Gastrocnemius medialis (tissue), 4 donors: Measurements from ENCODE around the gene HEXIM2. TPM values are rescaled to one million over a fixed set of nuclear protein-coding genes. Genes with fewer than 3 reads are reported as not detected.

Experiments used
- ATAC-seq, 2 donors: fragments of 150-250 bp; one replicate each; pipeline ENCODE4 v1.9.1; 2016
- DNase-seq, 2 donors: peaks; one replicate each; pipeline ENCODE4 v3.0.0-alpha.2; 2019
- H3K27ac ChIP-seq, 4 donors: fragments of 200-600 bp; sonication (generic); 1 replicate in 1 of 4; 2 replicates in 3 of 4; pipeline ENCODE4 v1.5.1; 2016 to 2018; ENCODE audit warnings: mild to moderate bottlenecking in 2 of 4, moderate library complexity in 1 of 4
- H3K27me3 ChIP-seq, 3 donors: fragments of 200-600 bp; sonication (generic) in 2 of 3; 1 replicate in 1 of 3; 2 replicates in 2 of 3; pipeline versions ENCODE4 v1.5.1 to v1.6.0; 2016 to 2019; ENCODE audit warnings: mild to moderate bottlenecking in 1 of 3, moderate library complexity in 1 of 3
- H3K36me3 ChIP-seq, 2 donors: fragments of 200-600 bp; sonication (generic) in 1 of 2; one replicate each; pipeline ENCODE4 v1.5.1; 2017 to 2018
- H3K4me1 ChIP-seq, 2 donors: fragments of 200-600 bp; sonication (generic) in 1 of 2; one replicate each; pipeline ENCODE4 v1.5.1; 2016 to 2017; ENCODE audit warnings: mild to moderate bottlenecking in 2 of 2
- H3K4me3 ChIP-seq, 4 donors: fragments of 200-600 bp; sonication (generic) in 3 of 4; 1 replicate in 1 of 4; 2 replicates in 3 of 4; pipeline ENCODE4 v1.5.1; 2016 to 2019; ENCODE audit warnings: mild to moderate bottlenecking in 2 of 4
- H3K9me3 ChIP-seq, 3 donors: fragments of 200-600 bp; sonication (generic) in 2 of 3; 1 replicate in 1 of 3; 2 replicates in 2 of 3; pipeline ENCODE4 v1.5.1; 2016 to 2019
- POLR2A ChIP-seq, 2 donors: fragments of 450-650 bp; IDR thresholded peaks; one replicate each; pipeline ENCODE4 v1.6.1; 2017; ENCODE audit warnings: antibody characterized with exemption in 2 of 2, mild to moderate bottlenecking in 2 of 2, moderate library complexity in 2 of 2
- in situ Hi-C, 4 donors: fragments of 200-750 bp; cut with MboI; loops; one replicate each; pipeline versions ENCODE4 v1.15.0 to v1.8.0; 2017; ENCODE audit warnings: low sequenced_read_pairs in 4 of 4
- intact Hi-C: fragments of 100-400 bp; cut with DNase I; formaldehyde crosslinking; loops from one replicate; pipeline ENCODE4 v1.15.1; 2023; ENCODE audit warnings: low total_unique reads
- total RNA-seq, 4 donors: library from RNA; depleted of rRNA; stranded (reverse); fragments of >200 nt; gene quantifications; one replicate each; pipeline versions ENCODE4 v1.1.0 to v1.2.3, GENCODE V29; 2016
- TF ChIP-seq, protein P1 (sequence below), 5 experiments: fragments of 450-650 bp in 3 of 5; fragments of 200-600 bp in 2 of 5; sonication (generic) in 2 of 5; IDR thresholded peaks in 4 of 5; conservative IDR thresholded peaks in 1 of 5; 1 replicate in 4 of 5; 2 replicates in 1 of 5; pipeline ENCODE4 v1.5.1; 2016 to 2019; ENCODE audit warnings: antibody characterized with exemption in 5 of 5, mild to moderate bottlenecking in 3 of 5, moderate library complexity in 3 of 5

HEXIM2 gene
- total RNA-seq, 4 donors from 2014 or later: 31.4 to 70.8 (median 64.9) TPM

DNA sequence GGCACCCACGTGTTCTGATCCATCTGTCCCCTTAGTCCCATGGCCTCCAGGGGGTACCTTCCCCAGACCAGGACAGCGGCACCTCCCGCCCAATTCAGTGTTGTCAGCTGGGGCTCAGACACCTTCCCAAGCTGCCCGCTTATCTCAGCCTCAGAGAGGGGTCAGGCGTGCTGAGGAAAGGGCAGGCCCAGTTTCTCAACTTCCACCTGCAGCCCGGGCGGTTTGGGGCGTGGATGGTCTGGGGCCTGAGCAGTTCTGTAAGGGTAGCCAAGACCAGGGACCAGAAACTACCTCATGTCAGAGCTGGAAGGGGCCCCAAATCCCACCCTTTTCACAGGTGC is 34.5 kb upstream of the HEXIM2 start:
- no peaks in the 10 kb centered on the region for H3K9me3 ChIP-seq
- in situ Hi-C loops: loop anchor here in 1 of 4 donors (25.0 kb wide), 1 partner anchor 215 kb away; the partner anchor contains the start of gene GFAP
- TF ChIP-seq, protein P1, sequence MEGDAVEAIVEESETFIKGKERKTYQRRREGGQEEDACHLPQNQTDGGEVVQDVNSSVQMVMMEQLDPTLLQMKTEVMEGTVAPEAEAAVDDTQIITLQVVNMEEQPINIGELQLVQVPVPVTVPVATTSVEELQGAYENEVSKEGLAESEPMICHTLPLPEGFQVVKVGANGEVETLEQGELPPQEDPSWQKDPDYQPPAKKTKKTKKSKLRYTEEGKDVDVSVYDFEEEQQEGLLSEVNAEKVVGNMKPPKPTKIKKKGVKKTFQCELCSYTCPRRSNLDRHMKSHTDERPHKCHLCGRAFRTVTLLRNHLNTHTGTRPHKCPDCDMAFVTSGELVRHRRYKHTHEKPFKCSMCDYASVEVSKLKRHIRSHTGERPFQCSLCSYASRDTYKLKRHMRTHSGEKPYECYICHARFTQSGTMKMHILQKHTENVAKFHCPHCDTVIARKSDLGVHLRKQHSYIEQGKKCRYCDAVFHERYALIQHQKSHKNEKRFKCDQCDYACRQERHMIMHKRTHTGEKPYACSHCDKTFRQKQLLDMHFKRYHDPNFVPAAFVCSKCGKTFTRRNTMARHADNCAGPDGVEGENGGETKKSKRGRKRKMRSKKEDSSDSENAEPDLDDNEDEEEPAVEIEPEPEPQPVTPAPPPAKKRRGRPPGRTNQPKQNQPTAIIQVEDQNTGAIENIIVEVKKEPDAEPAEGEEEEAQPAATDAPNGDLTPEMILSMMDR (IDR thresholded peaks at IDR 0.05 in 4 of 5, conservative IDR thresholded peaks at IDR 0.05 in 1 of 5): no peak
- TF ChIP-seq POLR2A (IDR thresholded peaks at IDR 0.05): no peak
- H3K27me3 ChIP-seq: no peaks in the 10 kb centered on the region
- DNase-seq: no peak
- peaks cover 77 to 82% of the 10 kb centered on the region in 2 donors for H3K4me1 ChIP-seq
- H3K4me3 ChIP-seq: no peak overlapping the region
- no peaks in the 10 kb centered on the region for H3K36me3 ChIP-seq
- H3K27ac ChIP-seq: peak overlapping the region; percentile 93 to 100 (median 97)
- no peak for ATAC-seq
- intact Hi-C loops: no loop called here

DNA sequence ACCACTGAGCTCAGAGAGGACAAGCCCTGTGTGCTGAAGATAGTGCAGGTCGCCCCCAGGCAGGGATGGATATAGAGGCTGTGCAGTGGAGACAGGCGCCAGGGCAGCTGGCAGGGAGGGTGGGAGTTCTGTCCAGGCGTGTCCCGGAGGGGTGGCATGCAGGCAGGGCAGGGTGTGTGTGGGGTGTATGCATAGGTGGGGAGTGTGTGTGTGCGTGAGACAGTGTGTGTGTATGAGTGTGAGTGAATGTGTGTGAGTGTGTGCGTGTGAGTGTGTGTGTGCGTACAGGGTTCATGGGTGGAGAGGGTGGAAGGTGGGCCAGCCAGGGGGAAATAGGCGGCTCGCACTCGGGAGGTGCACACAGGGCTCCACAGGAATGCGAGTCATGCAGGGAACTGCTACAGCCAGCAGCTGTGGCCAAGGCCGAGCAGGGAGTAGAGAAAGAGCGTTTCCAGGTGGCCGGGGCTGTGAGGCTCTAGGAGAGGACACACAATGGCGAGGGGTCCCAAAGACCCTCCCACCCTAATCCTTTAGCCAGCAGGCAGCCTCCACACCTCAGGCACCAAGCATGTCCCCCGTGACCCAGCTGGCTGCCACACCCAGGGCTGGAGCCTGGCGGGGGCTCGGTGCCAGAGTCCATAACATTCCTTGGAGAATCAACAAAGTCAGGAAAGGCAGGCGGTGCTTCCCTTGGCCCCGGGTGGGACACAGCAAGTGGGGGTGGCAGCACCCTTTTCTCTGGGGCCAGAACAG is 34.0 kb upstream of the HEXIM2 start:
- Histone ChIP-seq H3K4me3 (no peak overlapping the region), H3K27ac (peak overlapping the region; percentile 93 to 100 (median 97)), H3K36me3 (no peaks in the 10 kb centered on the region), H3K4me1 (peaks cover 74 to 80% of the 10 kb centered on the region in 2 donors), H3K27me3 (no peaks in the 10 kb centered on the region), H3K9me3 (no peaks in the 10 kb centered on the region)
- ATAC-seq: peak in 1 of 2 donors; percentile 5
- in situ Hi-C loops (loop anchor here in 1 of 4 donors (25.0 kb wide), 1 partner anchor 215 kb away; the partner anchor contains the start of gene GFAP), intact Hi-C loops (loop anchor here (2.0 kb wide), 1 partner anchor 17 kb away; no protein-coding TSS in a partner anchor)
- DNase-seq: peak in 1 of 2 donors; percentile 68
- TF ChIP-seq, protein P1 (IDR thresholded peaks at IDR 0.05 in 4 of 5, conservative IDR thresholded peaks at IDR 0.05 in 1 of 5): no peak
- TF ChIP-seq POLR2A (IDR thresholded peaks at IDR 0.05): no peak

DNA sequence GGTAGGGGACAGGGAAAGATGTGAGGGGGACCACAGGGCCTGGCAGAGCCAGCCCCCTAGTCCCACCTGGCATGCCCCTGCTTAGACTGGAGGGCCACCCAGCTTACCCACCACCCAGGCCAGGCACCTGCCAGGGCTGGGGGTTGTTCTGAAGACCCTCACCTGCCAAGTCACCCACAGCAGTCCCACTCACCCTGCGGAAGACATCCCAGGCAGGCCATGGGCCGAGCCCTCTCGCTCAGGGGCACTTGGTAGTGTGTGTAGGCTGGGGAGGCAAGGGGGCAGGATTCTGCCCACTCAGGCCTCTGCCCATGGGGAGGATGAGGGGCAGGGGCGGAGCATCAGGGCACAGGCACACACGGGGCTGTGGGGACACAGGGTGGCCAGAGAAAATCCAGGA is 33.3 kb upstream of the HEXIM2 start:
- in situ Hi-C loops (loop anchor here in 1 of 4 donors (25.0 kb wide), 1 partner anchor 216 kb away; the partner anchor contains the start of gene GFAP), intact Hi-C loops (loop anchor here (2.0 kb wide), 1 partner anchor 18 kb away; no protein-coding TSS in a partner anchor)
- H3K4me3 ChIP-seq: no peak overlapping the region

DNA sequence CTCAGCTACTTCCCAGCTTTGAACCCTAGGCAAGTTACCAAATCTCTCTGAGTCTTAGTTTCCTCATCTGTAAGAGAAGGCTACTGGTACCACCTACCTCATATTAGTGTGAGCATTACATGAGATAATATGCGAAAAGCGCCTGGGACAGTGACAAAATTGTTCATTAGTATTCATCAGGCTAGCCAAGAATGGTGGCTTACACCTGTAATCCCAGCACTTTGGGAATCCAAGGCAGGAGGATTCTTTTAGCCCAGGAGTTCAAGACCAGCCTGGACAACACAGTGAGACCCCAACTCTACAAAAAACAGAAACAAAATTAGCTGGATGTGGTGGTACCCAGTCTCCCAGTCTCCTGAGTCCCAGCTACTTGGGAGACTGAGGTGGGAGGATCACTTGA is 32.7 kb upstream of the HEXIM2 start:
- in situ Hi-C loops (loop anchor here in 1 of 4 donors (25.0 kb wide), 1 partner anchor 217 kb away; the partner anchor contains the start of gene GFAP), intact Hi-C loops (loop anchor here (2.0 kb wide), 1 partner anchor 18 kb away; no protein-coding TSS in a partner anchor)
- Histone ChIP-seq H3K4me3 (no peak overlapping the region), H3K4me1 (peaks cover 66 to 76% of the 10 kb centered on the region in 2 donors), H3K27me3 (no peaks in the 10 kb centered on the region), H3K9me3 (no peaks in the 10 kb centered on the region), H3K36me3 (no peaks in the 10 kb centered on the region), H3K27ac (peak overlapping the region; percentile 93 to 100 (median 97))
- TF ChIP-seq, protein P1 (IDR thresholded peaks at IDR 0.05 in 4 of 5, conservative IDR thresholded peaks at IDR 0.05 in 1 of 5): no peak
- TF ChIP-seq POLR2A (IDR thresholded peaks at IDR 0.05): no peak
- no peak for DNase-seq
- no peak for ATAC-seq

More for the DNA sequence above, 33.3 kb upstream of the HEXIM2 start:
- DNase-seq (no peak), ATAC-seq (no peak)
- Histone ChIP-seq H3K4me1 (peaks cover 72 to 82% of the 10 kb centered on the region in 2 donors), H3K36me3 (no peaks in the 10 kb centered on the region), H3K27ac (peak overlapping the region; percentile 93 to 100 (median 97)), H3K9me3 (no peaks in the 10 kb centered on the region), H3K27me3 (no peaks in the 10 kb centered on the region)
- TF ChIP-seq, protein P1 (IDR thresholded peaks at IDR 0.05 in 4 of 5, conservative IDR thresholded peaks at IDR 0.05 in 1 of 5): no peak
- TF ChIP-seq POLR2A (IDR thresholded peaks at IDR 0.05): no peak
